VCaP (cell line): Measurements from ENCODE around the gene BOLA2B.
"Not testable (repeated sequence)": the region's sequence is repeated elsewhere in the genome, so short reads cannot be mapped to it uniquely, and the experiment has no call there.

Source experiments
- H3K27ac ChIP-seq: fragments of 450-650 bp; 2 replicates; pipeline ENCODE4 v1.5.1; 2017
- CTCF ChIP-seq: fragments of 450-650 bp; conservative IDR thresholded peaks from 2 replicates; pipeline ENCODE4 v1.5.1; 2017; ENCODE audit warnings: mild to moderate bottlenecking, moderate library complexity

Gene BOLA2B

DNA sequence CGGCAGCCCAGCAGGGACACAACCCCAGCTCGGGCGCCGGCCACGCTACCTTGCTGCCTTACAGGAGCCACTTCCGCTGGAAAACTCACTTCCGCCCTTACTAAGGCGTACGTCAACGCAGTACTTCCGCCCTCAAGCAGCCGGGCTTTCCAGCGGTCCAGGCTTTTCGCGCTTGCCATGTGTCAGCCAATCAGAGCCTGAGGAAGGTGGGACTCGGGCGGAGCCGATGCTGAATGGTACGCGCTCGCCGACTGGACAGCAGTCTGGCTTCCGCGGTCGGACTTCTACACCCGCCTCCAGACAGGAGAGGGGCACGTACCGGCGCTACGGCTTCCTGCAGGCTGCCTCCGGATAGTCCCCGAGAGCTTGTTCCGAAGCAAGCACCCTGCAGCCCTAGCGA lies at the start of gene BOLA2B, which contains the start of gene SLX1A:
Gene BOLA2B (minus strand): TSS at position 52 of the 400 bp plus-strand sequence. CDS start 71 bp downstream, outside the sequence.
Gene SLX1A (plus strand): TSS at position 261 of the 400 bp plus-strand sequence. CDS start 210 bp downstream, outside the sequence.
- H3K27ac ChIP-seq, result not testable (repeated sequence)

GRCh38 chr16:30217082-30217481 lies 23.6 kb upstream of the BOLA2B start:
- not testable (repeated sequence) for H3K27ac ChIP-seq

GRCh38 chr16:30211414-30211813 lies 17.9 kb upstream of the BOLA2B start:
- not testable (repeated sequence) for H3K27ac ChIP-seq

DNA sequence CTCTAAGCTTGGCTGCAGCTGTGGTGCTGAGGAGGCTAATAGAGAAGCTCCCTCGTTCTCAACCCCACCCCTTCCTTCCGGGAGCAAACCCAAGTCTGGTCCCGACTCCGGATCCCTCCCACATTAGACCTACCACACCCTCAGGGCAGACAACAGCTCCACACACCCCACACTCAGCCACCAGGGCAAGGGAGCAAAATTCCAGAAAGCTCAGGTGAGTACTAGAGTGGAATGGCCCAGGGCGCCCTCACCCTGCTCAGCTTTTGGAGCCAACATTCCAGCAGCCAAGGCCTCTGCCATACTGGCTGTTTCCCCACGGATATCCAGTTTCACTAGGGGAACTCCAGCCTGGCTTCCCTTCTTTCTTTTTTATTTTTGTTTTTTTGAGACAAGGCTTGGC lies 15.6 kb upstream of the BOLA2B start:
- not testable (repeated sequence) for H3K27ac ChIP-seq

GRCh38 chr16:30207063-30207704 lies 13.7 kb upstream of the BOLA2B start:
- H3K27ac ChIP-seq, result not testable (repeated sequence)

DNA sequence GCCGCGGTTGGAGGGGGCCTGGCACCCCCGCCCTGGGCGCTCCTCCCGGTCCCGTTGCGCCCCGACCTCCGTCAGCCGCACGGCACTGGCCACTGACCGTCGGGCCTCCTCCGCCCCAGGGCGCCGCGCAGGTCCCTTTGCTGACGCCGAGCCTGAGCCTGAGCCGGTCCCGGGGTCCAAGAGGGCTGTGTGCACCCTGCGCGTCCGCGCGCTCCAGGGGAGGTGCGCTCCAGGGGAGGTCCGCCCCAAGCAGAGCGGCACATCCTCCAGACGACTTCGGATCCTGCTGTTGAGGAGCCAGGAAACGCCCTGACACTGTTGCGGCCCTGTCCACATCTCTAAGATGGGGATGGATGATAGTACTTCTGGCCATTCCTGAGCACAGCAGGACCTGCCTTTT lies 12.8 kb upstream of the BOLA2B start:
- H3K27ac ChIP-seq, result not testable (repeated sequence)

- H3K27ac ChIP-seq, result not testable (repeated sequence)
Observed at GRCh38 chr16:30205541-30206236, 12.2 kb upstream of the BOLA2B start.

DNA sequence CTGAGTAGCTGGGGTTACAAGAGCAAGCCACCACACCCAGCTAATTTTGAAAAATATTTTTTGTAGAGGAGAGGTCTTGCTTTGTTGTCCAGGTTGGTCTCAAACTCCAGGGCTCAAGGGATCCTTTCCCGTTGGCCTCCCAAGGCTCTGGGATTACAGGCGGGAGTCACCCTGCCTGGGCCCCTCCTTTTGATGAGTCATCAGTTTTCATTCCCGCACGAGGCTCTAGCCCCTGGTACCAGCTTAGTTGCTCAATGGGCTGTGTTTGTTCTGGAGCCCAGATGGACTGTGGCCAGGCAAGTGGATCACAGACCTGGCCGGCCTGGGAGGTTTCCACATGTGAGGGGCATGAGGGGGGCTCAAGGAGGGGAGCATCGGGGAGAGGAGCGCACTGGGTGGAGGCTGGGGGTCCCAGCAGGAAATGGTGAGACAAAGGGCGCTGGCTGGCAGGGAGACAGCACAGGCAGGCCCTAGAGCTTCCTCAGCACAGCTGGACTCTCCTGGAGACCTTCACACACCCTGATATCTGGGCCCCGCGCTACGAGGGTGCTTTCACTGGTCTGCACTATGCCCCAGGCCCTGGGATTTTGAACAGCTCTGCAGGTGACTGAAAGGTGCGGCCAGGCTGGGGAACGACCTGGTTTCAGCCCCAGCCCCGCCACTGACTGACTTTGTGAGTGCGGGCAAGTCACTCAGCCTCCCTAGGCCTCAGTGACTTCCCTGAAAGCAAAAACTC lies 6.3 kb upstream of the BOLA2B start:
- H3K27ac ChIP-seq, result not testable (repeated sequence)

GRCh38 chr16:30199049-30199448 lies 5.6 kb upstream of the BOLA2B start, which contains the start of gene SULT1A3:
Gene SULT1A3 (plus strand): TSS chr16:30199255. CDS start chr16:30200729, 1,474 bp downstream.
- H3K27ac ChIP-seq, result not testable (repeated sequence)

GRCh38 chr16:30197001-30197400 lies 3.5 kb upstream of the BOLA2B start:
- H3K27ac ChIP-seq, result not testable (repeated sequence)

- H3K27ac ChIP-seq, result not testable (repeated sequence)
Observed at GRCh38 chr16:30194172-30194925, 883 bp upstream of the BOLA2B start.

DNA sequence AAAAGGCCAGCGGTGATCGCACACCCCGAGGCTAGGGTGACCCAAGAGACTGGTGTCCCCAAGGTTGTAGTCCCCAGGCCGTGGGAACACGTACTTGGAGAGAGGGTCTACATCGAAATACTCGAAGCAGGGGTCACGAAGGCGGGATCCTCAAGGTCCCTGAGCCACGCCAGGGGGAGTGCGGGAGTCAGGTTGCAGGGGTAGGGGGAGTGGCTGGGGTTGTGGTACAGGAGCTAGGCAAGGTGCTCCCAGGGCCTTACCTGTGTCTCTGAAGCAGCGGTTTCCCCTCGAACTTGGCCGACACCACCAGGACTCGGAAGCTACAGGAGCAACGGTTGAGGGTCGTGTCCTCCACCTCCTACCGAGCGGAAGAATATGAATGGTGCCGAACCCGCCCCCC lies 368 bp downstream of the BOLA2B start:
- not testable (repeated sequence) for H3K27ac ChIP-seq

DNA sequence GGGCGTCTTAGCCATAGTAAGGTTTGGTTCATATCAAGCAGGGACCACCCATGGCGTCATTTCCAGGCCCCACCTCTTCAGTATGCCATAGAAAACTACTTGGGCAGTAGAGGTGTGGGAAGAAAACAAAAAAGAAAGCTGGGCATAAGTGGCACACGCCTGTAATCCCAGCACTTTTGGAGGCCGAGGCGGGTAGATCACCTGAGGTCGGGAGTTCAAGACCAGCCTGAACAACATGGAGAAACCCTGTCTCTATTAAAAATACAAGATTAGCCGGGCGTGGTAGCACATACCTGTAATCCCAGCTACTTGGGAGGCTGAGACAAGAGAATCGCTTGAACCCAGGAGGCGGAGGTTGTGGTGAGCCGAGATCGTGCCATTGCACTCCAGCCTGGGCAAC lies 2.3 kb downstream of the BOLA2B start:
- H3K27ac ChIP-seq, result not testable (repeated sequence)

DNA sequence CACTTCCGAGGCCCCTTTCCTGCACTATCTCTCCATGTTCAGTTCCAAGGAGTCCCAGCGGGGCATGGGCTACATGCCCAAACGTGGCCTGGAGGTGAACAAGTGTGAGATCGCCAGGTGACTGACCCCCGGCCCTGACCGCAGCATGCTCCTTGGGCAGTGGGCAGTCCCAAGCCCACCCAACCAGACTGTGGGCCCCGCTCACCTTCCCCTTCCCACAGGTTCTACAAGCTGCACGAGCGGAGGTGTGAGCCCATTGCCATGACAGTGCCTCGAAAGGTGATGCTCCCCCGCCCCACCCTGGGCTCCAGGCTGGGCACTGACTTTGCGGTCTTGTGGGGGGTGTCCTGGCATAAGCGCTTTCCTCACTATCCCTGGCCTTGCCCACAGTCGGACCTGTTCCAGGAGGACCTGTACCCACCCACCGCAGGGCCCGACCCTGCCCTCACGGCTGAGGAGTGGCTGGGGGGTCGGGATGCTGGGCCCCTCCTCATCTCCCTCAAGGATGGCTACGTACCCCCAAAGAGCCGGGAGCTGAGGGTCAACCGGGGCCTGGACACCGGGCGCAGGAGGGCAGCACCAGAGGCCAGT lies 5.4 kb downstream of the BOLA2B start:
- H3K27ac ChIP-seq, result no peak overlapping the region
- no peak for TF ChIP-seq CTCF
